HG02610 (cell line): ENCODE results near the gene NANS.

Source experiments
- ATAC-seq: cut with Tn5 transposase; IDR thresholded peaks from one replicate; pipeline ENCODE4 v1.9.1; 2021; ENCODE audit warnings: mild to moderate bottlenecking, moderate library complexity; ENCODE audit not compliant: unreplicated experiment

The NANS gene

GRCh38 chr9:98130576-98131228 is 74.2 kb downstream of the NANS start:
- no peak for ATAC-seq

GRCh38 chr9:98132158-98132557 is 75.6 kb downstream of the NANS start:
- no peak for ATAC-seq
